ENCODE measurements around the gene LY86. TPM values are rescaled to one million over a fixed set of nuclear protein-coding genes. Genes with fewer than 3 reads are reported as not detected.

The LY86 gene
- total and polyA plus RNA-seq, 2 donors = 13.4 to 17.1 TPM

DNA sequence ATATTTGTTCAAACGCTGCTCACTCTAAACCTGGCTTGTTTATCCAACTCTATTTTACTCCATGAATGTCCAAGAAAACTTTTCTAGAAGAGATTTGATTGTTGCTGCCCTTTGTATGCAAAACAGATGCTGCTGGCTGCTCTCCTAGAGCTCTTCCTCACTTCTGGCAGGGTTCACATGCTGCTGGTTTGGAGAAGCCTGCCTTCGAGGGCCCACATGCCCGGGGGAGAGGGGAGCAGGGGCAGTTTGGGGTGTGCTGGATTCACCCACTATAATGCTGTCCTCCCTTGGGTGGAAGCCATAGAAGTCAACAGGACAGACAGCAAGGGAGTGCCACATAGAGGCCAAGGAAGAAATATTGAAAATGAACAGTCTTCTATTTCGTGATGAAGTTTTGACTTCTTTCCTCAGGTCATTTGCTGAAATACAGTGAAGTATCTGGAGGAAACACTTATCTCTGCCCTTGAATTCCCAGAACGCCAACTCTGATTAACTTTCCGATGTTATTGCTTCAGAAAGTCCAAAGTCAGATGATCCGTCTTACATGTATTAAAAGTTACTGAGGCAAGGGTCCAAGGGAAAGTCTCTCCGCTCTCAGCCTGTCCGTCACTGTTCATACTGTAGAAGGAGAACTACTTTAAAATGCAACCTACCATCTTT lies 32.4 kb downstream of the LY86 start:
- no peak for DNase-seq (ENCODE audit: low read depth in 6 of 9, low spot score in 9 of 9)
- Histone ChIP-seq H3K4me1 (ENCODE audit: control insufficient read depth in 2 of 2, insufficient read depth in 2 of 2, low read length in 2 of 2) (peaks cover 20 to 29% of the 10 kb centered on the region in 2 donors), H3K36me3 (ENCODE audit: control insufficient read depth in 2 of 2, insufficient read depth in 2 of 2, low read length in 1 of 2) (no peaks in the 10 kb centered on the region), H3K4me3 (ENCODE audit: low read length in 2 of 2) (no peak overlapping the region), H3K27me3 (ENCODE audit: control insufficient read depth in 2 of 2, insufficient read depth in 1 of 2, low read length in 1 of 2) (no peaks in the 10 kb centered on the region), H3K27ac (ENCODE audit: low read depth in 1 of 2, low read length in 1 of 2) (no peak overlapping the region), H3K9me3 (ENCODE audit: control insufficient read depth in 2 of 2, insufficient read depth in 1 of 2, low read length in 1 of 2) (no peaks in the 10 kb centered on the region)
- 98% methylated on average over 9 of the region's 9 CpGs for WGBS

DNA sequence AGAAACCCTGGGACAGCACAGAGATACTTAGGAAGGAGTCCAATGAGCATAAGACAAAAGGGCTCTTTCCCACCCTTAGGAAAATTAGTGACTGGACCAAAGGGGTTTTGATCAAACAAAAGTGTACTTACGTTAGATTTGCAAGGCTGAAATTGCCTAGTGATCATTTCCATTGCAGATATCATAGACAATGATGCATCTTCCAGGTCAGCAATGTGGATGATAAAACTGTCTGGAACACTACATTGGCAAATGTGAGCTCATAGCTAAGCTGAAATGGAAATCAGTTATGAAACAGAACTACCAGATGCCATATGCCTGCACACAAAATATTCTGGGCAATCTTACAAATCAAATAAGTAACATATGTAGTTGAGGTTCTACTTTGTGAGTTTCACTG lies 34.0 kb downstream of the LY86 start:
- DNase-seq (ENCODE audit: low read depth in 6 of 9, low spot score in 9 of 9) = no peak
- Histone ChIP-seq H3K9me3 (ENCODE audit: control insufficient read depth in 2 of 2, insufficient read depth in 1 of 2, low read length in 1 of 2) (no peaks in the 10 kb centered on the region), H3K4me1 (ENCODE audit: control insufficient read depth in 2 of 2, insufficient read depth in 2 of 2, low read length in 2 of 2) (peaks cover 12 to 23% of the 10 kb centered on the region in 2 donors), H3K27ac (ENCODE audit: low read depth in 1 of 2, low read length in 1 of 2) (no peak overlapping the region), H3K36me3 (ENCODE audit: control insufficient read depth in 2 of 2, insufficient read depth in 2 of 2, low read length in 1 of 2) (no peaks in the 10 kb centered on the region), H3K4me3 (ENCODE audit: low read length in 2 of 2) (no peak overlapping the region), H3K27me3 (ENCODE audit: control insufficient read depth in 2 of 2, insufficient read depth in 1 of 2, low read length in 1 of 2) (no peaks in the 10 kb centered on the region)
- WGBS = 100% methylated on average over 1 of the region's 1 CpG

- no peak for DNase-seq (ENCODE audit: low read depth in 6 of 9, low spot score in 9 of 9)
- Histone ChIP-seq H3K4me3 (ENCODE audit: low read length in 2 of 2) (no peak overlapping the region), H3K27ac (ENCODE audit: low read depth in 1 of 2, low read length in 1 of 2) (no peak overlapping the region), H3K9me3 (ENCODE audit: control insufficient read depth in 2 of 2, insufficient read depth in 1 of 2, low read length in 1 of 2) (no peaks in the 10 kb centered on the region), H3K27me3 (ENCODE audit: control insufficient read depth in 2 of 2, insufficient read depth in 1 of 2, low read length in 1 of 2) (no peaks in the 10 kb centered on the region), H3K36me3 (ENCODE audit: control insufficient read depth in 2 of 2, insufficient read depth in 2 of 2, low read length in 1 of 2) (no peaks in the 10 kb centered on the region), H3K4me1 (ENCODE audit: control insufficient read depth in 2 of 2, insufficient read depth in 2 of 2, low read length in 2 of 2) (peaks cover 10 to 23% of the 10 kb centered on the region in 2 donors)
- WGBS = 93% methylated on average over 1 of the region's 1 CpG
These were observed 35.0 kb downstream of the LY86 start for GRCh38 chr6:6623553-6623952.

- no peak for DNase-seq (ENCODE audit: low read depth in 6 of 9, low spot score in 9 of 9)
- WGBS = 97% methylated on average over 6 of the region's 6 CpGs
- Histone ChIP-seq H3K36me3 (ENCODE audit: control insufficient read depth in 2 of 2, insufficient read depth in 2 of 2, low read length in 1 of 2) (no peaks in the 10 kb centered on the region), H3K4me3 (ENCODE audit: low read length in 2 of 2) (no peak overlapping the region), H3K27me3 (ENCODE audit: control insufficient read depth in 2 of 2, insufficient read depth in 1 of 2, low read length in 1 of 2) (no peaks in the 10 kb centered on the region), H3K9me3 (ENCODE audit: control insufficient read depth in 2 of 2, insufficient read depth in 1 of 2, low read length in 1 of 2) (no peaks in the 10 kb centered on the region), H3K27ac (ENCODE audit: low read depth in 1 of 2, low read length in 1 of 2) (no peak overlapping the region), H3K4me1 (ENCODE audit: control insufficient read depth in 2 of 2, insufficient read depth in 2 of 2, low read length in 2 of 2) (peaks cover 10 to 18% of the 10 kb centered on the region in 2 donors)
These were observed 35.9 kb downstream of the LY86 start for GRCh38 chr6:6624269-6624990.

GRCh38 chr6:6626187-6626586 lies 37.7 kb downstream of the LY86 start:
- Histone ChIP-seq H3K27ac (ENCODE audit: low read depth in 1 of 2, low read length in 1 of 2) (no peak overlapping the region), H3K27me3 (ENCODE audit: control insufficient read depth in 2 of 2, insufficient read depth in 1 of 2, low read length in 1 of 2) (no peaks in the 10 kb centered on the region), H3K36me3 (ENCODE audit: control insufficient read depth in 2 of 2, insufficient read depth in 2 of 2, low read length in 1 of 2) (no peaks in the 10 kb centered on the region), H3K9me3 (ENCODE audit: control insufficient read depth in 2 of 2, insufficient read depth in 1 of 2, low read length in 1 of 2) (no peaks in the 10 kb centered on the region), H3K4me3 (ENCODE audit: low read length in 2 of 2) (no peak overlapping the region), H3K4me1 (ENCODE audit: control insufficient read depth in 2 of 2, insufficient read depth in 2 of 2, low read length in 2 of 2) (peaks cover 7 to 11% of the 10 kb centered on the region in 2 donors)
- 95% methylated on average over 6 of the region's 6 CpGs for WGBS
- no peak for DNase-seq (ENCODE audit: low read depth in 6 of 9, low spot score in 9 of 9)

GRCh38 chr6:6629402-6629801 lies 40.9 kb downstream of the LY86 start:
- 97% methylated on average over 2 of the region's 2 CpGs for WGBS
- H3K4me3 ChIP-seq (ENCODE audit: low read length in 2 of 2) = no peak overlapping the region
- no peaks in the 10 kb centered on the region for H3K27me3 ChIP-seq (ENCODE audit: control insufficient read depth in 2 of 2, insufficient read depth in 1 of 2, low read length in 1 of 2)
- DNase-seq (ENCODE audit: low read depth in 6 of 9, low spot score in 9 of 9) = no peak
- H3K4me1 ChIP-seq (ENCODE audit: control insufficient read depth in 2 of 2, insufficient read depth in 2 of 2, low read length in 2 of 2) = peaks cover 7 to 11% of the 10 kb centered on the region in 2 donors
- no peaks in the 10 kb centered on the region for H3K36me3 ChIP-seq (ENCODE audit: control insufficient read depth in 2 of 2, insufficient read depth in 2 of 2, low read length in 1 of 2)
- H3K27ac ChIP-seq (ENCODE audit: low read depth in 1 of 2, low read length in 1 of 2) = no peak overlapping the region
- H3K9me3 ChIP-seq (ENCODE audit: control insufficient read depth in 2 of 2, insufficient read depth in 1 of 2, low read length in 1 of 2) = no peaks in the 10 kb centered on the region

GRCh38 chr6:6631053-6631452 lies 42.5 kb downstream of the LY86 start:
- peaks cover 2 to 6% of the 10 kb centered on the region in 2 donors for H3K4me1 ChIP-seq (ENCODE audit: control insufficient read depth in 2 of 2, insufficient read depth in 2 of 2, low read length in 2 of 2)
- H3K36me3 ChIP-seq (ENCODE audit: control insufficient read depth in 2 of 2, insufficient read depth in 2 of 2, low read length in 1 of 2) = no peaks in the 10 kb centered on the region
- no peak for DNase-seq (ENCODE audit: low read depth in 6 of 9, low spot score in 9 of 9)
- WGBS = 87% methylated on average over 3 of the region's 3 CpGs
- no peak overlapping the region for H3K4me3 ChIP-seq (ENCODE audit: low read length in 2 of 2)
- H3K27ac ChIP-seq (ENCODE audit: low read depth in 1 of 2, low read length in 1 of 2) = no peak overlapping the region
- H3K9me3 ChIP-seq (ENCODE audit: control insufficient read depth in 2 of 2, insufficient read depth in 1 of 2, low read length in 1 of 2) = no peaks in the 10 kb centered on the region
- no peaks in the 10 kb centered on the region for H3K27me3 ChIP-seq (ENCODE audit: control insufficient read depth in 2 of 2, insufficient read depth in 1 of 2, low read length in 1 of 2)

GRCh38 chr6:6631534-6632276 lies 43.2 kb downstream of the LY86 start:
- Histone ChIP-seq H3K4me3 (ENCODE audit: low read length in 2 of 2) (no peak overlapping the region), H3K4me1 (ENCODE audit: control insufficient read depth in 2 of 2, insufficient read depth in 2 of 2, low read length in 2 of 2) (no peaks in the 10 kb centered on the region), H3K27ac (ENCODE audit: low read depth in 1 of 2, low read length in 1 of 2) (no peak overlapping the region), H3K9me3 (ENCODE audit: control insufficient read depth in 2 of 2, insufficient read depth in 1 of 2, low read length in 1 of 2) (no peaks in the 10 kb centered on the region), H3K36me3 (ENCODE audit: control insufficient read depth in 2 of 2, insufficient read depth in 2 of 2, low read length in 1 of 2) (no peaks in the 10 kb centered on the region), H3K27me3 (ENCODE audit: control insufficient read depth in 2 of 2, insufficient read depth in 1 of 2, low read length in 1 of 2) (no peaks in the 10 kb centered on the region)
- DNase-seq (ENCODE audit: low read depth in 6 of 9, low spot score in 9 of 9) = no peak
- 72% methylated on average over 2 of the region's 2 CpGs for WGBS

Data from thymus (tissue), 11 donors.